DND-41 (cell line): ENCODE measurements around the gene HECTD4.

Experiments used
- EZH2 ChIP-seq: IDR thresholded peaks from 3 replicates; pipeline ENCODE4 v1.6.1; 2012; ENCODE audit warnings: borderline replicate concordance, low read depth, mild to moderate bottlenecking, moderate library complexity, low read length, inconsistent platforms; ENCODE audit not compliant: severe bottlenecking
- TF ChIP-seq, protein P1 (sequence below): IDR thresholded peaks from 2 replicates; pipeline ENCODE4 v1.5.1; 2012; ENCODE audit warnings: borderline replicate concordance, low read length, moderate library complexity, mild to moderate bottlenecking; ENCODE audit not compliant: poor library complexity, severe bottlenecking; ENCODE audit errors: extremely low read depth

DNA sequence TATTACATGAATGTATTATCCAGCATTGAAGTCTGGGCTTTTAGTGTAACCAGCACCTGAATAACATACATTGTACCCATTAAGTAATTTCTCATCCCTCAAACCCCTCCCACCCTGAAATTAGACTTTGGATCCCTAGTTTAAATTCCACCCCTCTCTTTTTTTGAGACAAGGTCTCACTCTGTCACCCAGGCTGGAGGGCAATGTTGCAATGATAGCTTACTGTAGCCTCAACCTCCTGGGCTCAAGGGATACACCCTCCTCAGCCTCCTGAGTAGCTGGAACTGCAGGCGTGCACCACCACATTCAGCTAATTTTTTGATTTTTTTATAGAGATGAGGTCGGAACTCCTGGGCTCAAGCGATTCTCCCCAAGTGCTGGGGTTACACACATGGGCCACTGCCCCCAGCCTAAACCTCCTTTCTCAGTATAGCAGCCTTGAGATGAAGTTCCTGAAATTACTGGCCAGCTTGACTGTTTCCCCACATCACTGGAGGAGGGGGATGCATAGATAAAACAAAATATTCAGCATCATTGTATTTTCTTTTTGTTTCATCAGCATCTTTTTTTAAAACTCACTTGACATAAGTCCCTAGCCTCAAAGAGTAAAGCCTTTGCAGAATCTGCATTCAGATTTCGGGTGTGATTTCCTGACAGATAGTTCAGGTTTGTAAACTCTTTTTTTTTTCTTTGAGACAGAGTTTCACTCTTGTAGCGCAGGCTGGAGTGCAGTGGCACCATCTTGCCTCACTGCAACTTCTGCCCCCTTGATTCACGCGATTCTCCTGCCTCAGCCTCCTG, 43.6 kb upstream of the HECTD4 start:
- TF ChIP-seq, protein P1, sequence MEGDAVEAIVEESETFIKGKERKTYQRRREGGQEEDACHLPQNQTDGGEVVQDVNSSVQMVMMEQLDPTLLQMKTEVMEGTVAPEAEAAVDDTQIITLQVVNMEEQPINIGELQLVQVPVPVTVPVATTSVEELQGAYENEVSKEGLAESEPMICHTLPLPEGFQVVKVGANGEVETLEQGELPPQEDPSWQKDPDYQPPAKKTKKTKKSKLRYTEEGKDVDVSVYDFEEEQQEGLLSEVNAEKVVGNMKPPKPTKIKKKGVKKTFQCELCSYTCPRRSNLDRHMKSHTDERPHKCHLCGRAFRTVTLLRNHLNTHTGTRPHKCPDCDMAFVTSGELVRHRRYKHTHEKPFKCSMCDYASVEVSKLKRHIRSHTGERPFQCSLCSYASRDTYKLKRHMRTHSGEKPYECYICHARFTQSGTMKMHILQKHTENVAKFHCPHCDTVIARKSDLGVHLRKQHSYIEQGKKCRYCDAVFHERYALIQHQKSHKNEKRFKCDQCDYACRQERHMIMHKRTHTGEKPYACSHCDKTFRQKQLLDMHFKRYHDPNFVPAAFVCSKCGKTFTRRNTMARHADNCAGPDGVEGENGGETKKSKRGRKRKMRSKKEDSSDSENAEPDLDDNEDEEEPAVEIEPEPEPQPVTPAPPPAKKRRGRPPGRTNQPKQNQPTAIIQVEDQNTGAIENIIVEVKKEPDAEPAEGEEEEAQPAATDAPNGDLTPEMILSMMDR, result no peak
- TF ChIP-seq EZH2, result no peak
